NCI-H82 (cell line): ENCODE measurements around the gene LRFN2.

Experiments used
- DNase-seq: peaks from one replicate; lab custom pipeline; 2025; lab: John Stamatoyannopoulos, UW

The LRFN2 gene

DNA sequence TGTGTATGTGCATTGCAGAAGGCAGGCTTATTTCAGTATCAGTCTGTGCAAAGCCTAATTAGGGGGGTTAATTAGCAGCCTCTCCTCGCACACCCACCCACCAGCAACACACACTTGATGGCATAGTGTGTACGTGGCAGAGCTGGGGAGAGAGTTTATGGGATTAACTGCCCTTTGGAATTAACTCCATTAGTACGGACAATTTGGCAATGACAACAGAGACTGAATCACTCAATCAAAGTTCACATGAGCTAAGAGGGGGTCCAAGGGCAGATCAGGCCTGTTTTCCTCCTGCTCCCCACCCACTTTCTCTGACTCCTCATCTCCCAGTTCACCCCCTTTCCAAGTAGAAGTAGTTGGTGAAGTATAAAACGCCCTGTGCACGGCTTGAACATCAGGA is 69.5 kb downstream of the LRFN2 start:
- peak; percentile 94 for DNase-seq

DNA sequence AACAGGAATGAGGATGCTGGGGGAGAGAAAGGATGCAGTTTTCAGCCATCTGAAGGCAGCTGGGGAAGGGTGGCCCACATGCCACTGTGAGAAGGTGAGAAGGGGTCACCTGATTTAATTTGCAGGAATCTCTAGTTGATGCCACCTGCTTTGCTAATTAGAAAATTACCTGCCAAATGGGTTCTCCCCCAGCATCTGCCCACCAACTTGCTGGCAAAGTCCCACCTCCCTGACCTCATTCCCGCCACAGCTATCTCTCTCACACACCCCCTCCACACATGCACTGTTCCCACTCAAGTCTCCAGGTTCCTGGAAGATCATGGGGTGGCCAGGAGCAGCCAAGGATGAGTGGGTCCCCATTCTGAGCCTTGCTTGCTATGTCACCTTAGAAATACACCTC is 70.7 kb downstream of the LRFN2 start:
- DNase-seq: no peak

DNA sequence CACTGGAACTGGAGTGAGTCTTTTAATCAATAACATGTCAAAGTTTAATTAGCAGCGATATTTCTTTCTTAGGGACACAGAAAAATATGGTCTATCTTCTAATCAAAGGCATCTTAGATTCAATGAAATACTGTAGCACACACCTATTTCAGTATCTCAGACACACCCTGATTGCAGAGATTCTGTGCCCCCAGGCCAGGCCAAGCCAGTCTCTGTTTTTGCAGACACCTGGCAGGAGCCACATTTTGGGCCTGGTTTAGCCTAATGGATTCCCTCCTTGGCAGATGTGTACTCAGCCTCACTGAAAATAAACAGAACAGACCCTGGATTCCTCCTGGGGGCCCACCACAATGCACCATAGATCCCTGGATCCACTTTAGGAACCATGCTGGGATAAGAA is 74.8 kb downstream of the LRFN2 start:
- DNase-seq: no peak

DNA sequence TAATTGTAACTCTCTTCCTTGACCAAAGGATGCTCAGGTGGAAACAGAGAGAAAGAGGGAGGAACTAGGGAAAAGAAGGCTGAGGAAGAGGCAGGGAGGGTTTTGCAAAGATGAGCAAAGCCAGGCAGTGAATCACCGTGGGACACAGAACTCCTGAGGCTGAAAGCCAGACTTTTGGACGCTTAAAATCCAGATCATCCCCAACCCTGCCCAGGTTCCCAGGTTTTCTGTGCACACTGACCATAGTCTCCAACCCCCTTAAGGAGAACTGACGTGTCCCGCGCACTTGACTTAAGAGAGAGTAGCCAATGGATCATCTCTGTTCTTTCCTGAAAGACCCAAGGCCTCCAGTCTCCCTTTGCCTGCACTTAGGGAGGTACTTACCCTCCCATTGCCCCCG is 75.3 kb downstream of the LRFN2 start:
- no peak for DNase-seq

DNA sequence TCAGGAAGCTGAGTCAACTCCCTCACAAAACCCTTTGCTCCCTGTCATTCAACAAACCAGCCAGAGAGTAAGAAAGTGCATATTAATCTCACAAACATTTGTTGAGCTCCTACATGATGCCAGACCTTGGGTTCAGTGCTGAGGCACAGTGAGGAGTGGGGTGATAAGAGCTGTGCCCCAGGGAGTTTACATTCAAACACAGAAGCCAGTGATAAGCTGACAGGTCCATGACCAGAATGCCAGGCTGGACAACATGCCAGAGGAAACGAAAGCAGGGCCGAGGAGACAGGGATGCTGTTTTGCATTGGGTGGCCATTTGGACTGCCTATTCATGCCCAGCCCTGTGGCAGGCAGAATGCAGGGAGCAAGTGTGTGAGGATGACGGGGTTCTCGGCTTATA is 76.7 kb downstream of the LRFN2 start:
- DNase-seq: no peak

DNA sequence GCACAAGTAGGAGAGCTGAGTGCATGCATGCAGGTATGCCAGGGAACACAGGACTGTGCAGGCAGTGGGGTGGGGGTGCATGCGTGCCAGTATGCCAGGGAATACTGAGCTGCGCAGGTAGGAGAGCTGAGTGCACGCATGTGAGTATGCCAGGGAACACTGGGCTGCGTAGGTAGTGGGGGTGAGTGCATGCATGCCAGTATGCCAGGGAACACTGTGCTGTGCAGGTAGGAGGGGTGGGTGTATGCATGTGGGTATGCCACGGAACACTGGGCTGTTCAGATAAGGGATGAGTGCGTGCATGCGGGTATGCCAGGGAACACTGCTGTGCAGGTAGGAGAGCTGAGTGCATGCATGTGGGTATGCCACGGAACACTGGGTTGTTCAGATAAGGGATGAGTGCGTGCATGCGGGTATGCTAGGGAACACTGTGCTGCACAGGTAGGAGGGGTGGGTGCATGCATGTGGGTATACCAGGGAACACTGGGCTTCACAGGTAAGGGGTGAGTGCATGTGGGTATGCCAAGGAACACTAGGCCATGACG is 77.4 kb downstream of the LRFN2 start:
- DNase-seq: no peak

DNA sequence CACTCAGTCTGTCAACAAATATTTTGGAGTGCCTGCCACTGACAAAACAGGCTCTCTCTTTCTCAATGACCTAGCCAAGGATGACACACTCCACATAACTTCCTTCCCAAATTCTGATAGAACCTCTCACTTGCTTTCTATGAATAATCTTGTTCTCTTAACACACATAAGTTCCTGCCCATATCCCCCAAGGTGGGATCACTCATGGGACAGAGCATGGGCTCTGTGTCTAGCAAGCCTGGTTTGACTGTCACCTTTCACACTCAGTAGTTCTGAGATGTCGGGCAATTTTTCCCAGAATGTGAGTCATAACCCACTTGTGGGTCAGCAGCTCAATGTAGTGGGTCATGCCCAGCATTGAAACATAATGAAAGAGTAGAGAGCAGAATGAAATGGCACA is 78.1 kb downstream of the LRFN2 start:
- no peak for DNase-seq

DNA sequence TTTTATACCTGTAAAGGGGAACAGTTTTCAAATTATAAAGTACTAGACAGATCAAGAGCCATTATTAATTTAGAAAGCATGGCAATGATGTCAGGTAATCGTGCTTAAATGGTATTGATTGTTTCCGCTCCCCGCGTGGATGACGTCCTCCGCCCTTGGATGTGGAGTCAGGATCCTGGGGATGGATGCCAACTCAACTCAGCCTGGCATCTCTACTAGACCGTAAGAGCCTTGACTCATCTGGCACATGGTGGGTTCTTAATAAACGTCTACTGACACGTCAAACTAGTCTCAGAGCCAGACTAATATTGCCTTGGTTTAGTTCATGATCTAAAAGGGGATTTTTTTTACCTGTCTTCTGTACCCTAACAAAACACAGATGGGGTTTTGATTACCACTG is 80.2 kb downstream of the LRFN2 start:
- no peak for DNase-seq

DNA sequence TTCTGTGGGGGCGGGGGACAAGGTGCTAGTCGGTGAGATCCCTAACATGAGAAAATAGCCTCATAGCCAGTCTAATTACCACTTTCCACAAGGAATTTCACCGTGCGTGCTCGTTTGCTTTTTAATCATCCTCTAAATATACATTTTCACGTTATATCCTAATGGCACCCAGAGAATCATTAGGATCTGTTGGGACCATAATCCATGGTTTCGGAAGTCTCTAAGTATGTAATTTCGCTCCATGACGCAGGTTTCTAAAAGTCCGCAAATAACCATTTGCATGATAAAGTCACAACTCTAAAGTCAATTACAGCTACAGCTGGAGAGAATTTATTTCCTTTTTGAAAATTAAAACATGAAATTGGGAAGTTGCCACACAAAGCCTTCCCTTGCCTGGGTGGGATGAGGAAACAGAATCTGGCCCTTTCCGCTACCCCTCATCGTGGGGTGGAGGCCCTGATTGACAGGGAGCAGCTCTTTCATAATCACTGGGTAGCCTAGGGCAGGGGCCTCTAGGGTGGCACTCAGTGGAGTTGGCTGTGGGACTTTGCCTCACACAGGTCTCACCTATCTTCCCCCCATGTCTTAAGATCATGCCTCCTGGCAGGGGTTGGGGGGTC is 81.9 kb downstream of the LRFN2 start:
- DNase-seq: no peak

DNA sequence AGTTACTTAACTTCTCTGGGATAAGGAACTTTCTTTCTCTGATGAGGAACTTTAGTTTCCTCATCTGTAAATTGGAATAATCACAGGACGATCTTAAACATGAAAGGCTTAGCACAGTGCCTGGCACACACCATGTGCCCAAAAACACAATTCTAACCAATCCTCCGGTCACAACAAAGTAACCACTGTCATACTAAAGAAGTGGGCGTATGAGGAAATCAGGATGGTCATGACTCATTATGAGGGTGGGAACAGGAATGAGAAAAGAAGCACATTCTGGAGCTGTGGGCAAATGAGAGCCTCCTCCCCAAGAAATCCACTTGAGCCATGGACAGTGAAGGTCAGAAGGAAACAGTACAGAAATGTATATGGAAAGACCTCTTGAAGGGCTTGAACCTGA is 82.9 kb downstream of the LRFN2 start:
- DNase-seq: no peak

DNA sequence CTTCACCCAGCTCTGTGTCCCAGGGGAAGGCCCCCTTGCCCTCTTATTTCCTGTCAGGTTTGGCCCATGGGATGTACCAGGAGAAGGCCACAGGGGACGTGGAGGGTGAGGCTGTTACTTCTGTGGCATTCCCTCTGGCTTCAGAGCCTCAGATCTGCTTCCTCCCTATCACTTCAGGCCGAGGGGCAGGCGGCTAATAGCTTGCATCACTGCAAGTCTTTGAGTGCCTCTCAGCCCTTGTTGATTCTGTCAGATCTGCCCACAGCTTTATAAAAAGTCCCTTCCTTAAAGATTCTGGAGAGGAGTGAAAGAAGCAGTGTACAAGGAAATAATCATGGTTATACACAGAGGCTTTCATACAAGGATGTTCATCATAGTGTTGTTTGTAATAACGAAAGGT is 86.9 kb downstream of the LRFN2 start:
- DNase-seq: no peak

DNA sequence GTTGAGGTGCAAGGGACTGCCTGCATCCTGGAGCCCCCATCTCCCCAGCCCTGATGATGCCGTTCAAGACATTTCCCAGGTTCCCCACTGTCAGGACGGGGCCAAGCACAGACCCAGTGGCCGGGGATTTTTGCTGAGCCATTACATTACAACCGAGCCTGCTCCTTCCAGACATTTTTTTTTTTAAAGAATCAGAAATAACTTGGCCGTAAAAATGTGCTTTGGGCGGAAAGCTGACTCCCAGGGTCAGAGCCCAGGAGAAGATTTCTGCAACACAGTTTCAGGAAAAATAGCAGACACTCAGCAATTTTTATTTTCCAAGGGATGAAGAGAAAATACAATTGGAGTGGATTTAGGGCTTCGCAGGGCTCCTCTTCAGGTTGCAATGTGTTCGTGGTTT is 87.9 kb downstream of the LRFN2 start:
- no peak for DNase-seq

DNA sequence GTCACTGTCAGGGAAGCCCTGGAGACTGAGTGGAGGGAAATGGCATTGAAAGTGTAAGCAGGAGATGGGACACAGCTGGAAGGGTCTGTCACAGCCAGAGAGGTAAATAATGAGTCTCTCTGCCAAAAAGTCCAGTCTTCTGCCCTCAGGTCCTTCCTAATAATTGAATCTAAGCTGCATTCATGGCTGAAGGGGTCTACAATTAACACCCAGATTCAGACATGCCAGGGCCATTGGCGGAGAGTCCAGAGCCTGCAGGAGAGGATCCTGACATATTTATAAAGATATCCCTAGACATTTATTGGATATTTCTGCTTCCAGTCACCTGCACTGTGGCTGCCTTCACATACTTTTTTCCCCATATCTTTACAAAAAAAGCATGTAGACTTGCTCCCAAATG is 89.0 kb downstream of the LRFN2 start:
- DNase-seq: no peak

DNA sequence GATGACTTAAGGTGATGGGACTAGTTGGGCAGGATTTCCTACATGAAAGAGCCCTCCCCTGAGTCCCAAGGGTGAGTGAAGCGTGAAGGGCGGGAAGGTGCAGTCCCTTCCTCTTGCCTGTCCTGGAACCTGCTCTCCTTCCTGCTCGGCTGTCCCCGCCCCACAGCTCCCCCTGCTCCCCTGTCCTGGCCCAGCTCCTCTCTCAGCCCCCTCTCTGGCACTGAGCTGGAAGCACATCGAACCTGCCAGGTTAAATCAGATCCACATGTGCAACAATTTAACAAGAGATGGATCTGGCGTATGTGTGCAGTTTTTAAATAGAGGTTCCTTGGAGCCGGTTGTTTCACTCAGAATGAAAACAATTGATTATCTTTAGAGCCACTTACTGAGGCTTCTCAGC is 95.0 kb downstream of the LRFN2 start:
- no peak for DNase-seq

DNA sequence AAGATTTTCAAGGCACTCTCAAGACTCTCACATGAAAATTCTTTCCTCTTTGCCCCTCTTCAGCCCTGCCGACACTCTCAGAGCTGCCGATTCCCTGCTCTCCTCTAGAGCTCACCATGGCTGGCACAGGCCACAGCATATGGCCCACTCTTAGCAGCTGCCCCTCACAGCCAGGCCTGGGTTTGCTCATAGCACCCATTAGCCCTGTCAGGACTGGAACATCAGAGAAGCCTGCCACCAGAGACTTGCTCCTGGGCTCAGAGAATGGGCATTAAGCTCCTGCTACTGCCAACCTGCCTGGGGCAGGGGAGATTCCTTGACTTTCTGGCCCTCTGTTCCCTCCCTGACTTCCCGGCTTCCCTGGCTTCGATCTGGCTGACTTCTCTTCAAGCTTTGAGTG is 96.7 kb downstream of the LRFN2 start:
- DNase-seq: no peak

DNA sequence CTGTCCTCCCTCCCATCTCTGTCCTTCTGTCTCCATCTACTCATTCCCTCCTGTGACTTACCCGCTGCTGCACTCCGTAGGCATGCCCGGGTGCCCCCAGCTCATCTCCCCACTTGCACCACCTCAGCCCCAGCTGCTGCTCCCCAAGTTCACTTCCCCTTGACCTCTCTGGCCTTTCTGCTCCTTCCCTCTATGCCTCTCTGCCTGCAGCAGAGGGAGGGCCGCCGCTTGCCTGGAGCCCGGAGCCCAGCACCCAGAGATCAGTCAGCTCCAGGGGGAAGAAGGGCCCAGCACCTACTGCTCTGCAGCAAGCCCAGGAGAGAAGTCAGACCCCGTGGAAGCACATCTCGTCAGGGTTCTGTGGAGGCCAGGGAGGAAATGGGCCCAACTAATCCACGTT is 97.4 kb downstream of the LRFN2 start:
- DNase-seq: no peak

DNA sequence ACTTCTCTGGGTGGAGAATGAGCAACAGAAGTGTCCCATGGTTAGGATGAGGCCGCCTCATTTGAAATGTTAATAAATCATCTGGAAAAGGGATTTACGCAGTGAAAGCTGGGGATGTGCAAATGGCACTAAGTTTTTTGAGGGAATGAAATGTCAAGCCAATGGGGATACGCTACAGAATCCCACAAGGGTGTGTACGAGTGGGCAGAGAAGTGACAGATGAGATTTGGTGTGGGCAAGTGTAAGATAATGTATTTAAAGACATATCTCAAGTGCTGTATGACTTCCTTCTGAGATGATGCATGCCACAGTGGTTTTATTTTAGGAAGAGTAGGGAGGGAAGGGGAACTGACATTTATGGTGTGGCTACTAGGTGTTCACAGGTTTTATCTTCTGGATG is 100.6 kb downstream of the LRFN2 start:
- no peak for DNase-seq

DNA sequence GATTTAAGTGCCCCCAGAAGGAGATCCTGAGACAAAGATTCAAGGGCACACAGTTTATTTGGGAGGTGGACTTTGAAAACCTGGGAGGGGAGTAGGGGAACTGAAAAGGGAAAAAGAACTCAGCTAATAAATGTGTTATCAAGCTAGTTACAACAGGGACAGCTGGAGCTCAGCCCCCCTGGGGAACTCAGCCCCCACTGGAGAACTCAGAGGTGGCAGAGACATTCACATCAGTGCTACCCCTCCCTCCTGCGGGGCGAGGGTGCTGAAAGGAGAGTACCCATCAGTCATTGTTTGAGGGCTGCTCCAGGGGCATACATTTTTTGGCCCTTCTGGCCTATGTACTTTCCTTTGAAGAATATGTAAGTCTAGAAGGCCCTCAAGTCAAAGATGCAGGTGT is 101.4 kb downstream of the LRFN2 start:
- peak; percentile 62 for DNase-seq

DNA sequence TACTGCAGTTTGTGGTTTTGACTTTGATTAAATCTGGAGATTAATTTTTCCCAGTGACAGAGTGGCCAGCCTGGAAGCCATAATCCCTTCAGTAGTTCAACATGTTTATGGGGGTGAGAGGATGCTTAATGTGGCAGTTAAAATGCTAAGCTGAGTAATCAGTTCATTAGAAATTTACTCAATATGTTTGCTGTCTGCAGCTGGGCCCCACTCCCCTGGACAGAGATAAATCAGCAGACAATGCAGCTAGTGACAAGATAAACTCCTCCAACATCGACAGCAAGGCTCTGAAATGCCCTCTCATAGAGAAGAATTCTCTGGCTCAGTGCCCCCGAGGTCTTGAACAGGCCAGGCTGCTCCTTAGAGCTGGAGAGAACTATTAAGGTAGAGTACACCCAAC is 101.9 kb downstream of the LRFN2 start:
- peak; percentile 97 for DNase-seq

DNA sequence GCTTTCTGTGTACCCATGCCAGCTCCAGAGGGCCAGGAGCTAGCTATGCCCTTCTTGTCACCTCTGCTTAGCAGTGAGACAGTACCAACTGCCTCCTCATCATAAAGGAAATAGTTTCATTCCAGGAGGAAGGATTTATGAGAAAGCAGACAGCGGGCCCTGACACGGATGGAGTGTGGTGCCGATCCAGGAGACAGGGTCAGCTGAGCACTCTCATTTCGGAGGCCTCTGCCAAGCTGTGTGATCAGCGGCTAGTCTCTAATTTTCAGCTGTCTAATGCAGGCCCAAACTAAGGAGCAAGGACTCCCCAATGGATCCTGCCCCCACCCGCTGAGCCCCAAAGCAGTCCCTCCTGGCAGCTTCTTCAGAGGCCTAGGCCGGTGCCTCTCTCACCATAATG is 103.1 kb downstream of the LRFN2 start:
- no peak for DNase-seq

DNA sequence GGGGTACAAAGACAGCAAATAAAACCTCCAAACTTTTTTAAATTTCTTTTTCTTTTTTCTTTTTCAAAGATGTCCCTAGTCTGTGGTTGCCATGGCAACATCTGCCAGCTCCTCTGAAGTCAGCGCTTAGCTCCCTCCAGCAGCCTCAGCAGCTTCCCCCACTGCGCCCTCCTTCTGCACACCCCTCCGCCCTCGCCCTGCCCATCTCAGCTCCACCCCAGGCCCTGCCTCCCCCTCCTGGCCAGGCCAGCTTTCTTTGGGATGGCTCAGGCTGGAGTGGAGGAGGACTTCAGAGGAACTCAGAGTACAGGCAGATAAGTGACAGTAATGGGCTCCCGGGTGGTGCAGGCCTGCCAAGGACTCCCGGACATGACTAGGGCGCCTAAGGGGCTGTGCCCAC is 104.6 kb downstream of the LRFN2 start:
- peak; percentile 50 for DNase-seq

DNA sequence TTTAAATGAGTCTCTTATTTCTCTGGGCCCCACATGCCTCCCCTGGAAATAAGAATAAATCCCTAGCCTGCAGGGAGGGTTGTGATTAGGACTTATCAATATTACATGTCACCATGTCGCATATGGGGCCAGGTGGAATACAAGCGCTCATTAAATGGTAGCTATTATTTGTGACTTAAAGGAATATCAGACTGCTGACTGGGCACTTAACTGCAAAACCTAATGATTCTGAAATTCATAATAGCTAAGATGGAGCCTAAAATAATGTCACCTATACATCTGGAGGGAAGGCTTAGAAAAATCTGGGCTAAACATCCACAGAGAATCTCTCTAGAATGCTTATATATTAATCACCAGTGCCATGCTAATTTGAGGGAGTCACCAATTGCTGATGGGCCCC is 106.5 kb downstream of the LRFN2 start:
- DNase-seq: peak; percentile 12

DNA sequence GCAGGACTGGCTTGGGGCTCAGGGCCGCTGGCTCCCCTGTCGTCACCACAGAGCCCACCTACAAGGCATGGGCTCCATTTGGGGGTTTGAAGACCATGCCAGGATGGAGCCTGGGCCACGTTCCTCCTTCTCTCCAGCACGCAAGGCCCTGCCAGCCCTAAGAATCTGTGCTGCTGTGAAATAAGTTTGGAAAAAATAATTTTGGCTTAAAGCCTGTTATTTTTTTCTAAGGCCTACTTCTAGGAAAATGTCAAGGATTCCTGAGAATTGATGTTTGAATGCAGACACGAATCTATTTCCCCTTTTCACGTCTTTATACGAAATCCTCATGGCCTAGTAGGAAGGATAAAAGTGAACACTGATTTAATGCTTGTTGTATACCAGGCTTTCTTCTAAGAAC is 107.5 kb downstream of the LRFN2 start:
- no peak for DNase-seq

DNA sequence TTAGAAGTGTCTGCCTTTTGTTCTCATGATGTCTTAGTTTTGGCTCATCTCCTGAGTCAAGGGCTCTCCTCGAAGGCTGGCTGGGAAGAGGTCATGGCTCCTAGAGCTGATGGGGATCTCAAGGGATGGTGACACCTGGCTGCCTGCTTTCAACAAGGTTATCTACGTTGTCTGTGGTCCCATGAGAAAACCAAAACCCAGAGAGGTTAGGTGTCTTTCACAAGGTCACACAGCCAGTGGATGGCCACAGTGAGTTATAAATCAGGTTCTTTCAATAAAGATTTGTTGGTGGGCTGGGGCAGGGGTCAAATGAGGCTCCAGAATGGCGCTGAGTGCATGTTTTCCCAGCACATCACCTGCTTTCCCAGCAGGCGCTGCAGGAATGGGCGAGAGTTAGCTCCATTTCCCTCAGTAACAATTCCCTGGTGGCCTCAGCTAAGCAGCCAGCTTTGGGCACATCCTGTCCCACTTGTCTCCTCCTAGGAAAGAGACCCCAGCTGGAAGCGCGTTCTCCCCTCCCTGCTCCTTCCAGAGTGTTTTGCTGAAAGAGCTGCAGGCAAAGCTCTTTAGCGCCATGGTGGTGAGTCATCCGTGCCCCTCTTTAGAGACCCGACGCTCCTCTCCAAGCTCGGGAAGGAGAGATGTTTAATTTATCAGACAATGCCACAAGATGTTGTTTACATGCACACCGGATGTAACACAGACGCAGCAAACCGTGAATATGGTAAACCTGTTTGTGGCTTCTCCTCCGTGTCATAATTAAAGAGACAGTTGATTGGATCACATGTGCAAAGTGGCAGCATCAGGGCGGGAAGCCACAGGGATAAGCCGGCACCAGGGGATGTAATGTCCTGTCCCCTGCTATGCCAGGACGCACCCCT is 109.7 kb downstream of the LRFN2 start:
- peak; percentile 92 for DNase-seq
